ENCODE results near the gene MTCL1. TPM values are rescaled to one million over a fixed set of nuclear protein-coding genes. Genes with fewer than 3 reads are reported as not detected.

Gene MTCL1
- total and polyA plus RNA-seq, 4 donors = 1.3 to 12.4 (median 3.7) TPM

GRCh38 chr18:8726281-8726680 is 20.9 kb downstream of the MTCL1 start:
- ATAC-seq (ENCODE audit: insufficient read depth, low FRiP score) = no peak
- H3K9ac ChIP-seq (ENCODE audit: insufficient read depth in 1 of 2, low read length in 2 of 2) = no peak overlapping the region
- peaks cover 0 to 2% (median 0%) of the 10 kb centered on the region in 4 donors for H3K9me3 ChIP-seq (ENCODE audit: control insufficient read depth in 4 of 4, insufficient read depth in 3 of 4, low read length in 3 of 4)
- no peak for DNase-seq
- no peak overlapping the region for H3K27ac ChIP-seq (ENCODE audit: low read depth in 1 of 2, low read length in 1 of 2)
- H3K36me3 ChIP-seq (ENCODE audit: control insufficient read depth in 4 of 4, insufficient read depth in 4 of 4, low read length in 4 of 4) = peaks cover 0 to 6% (median 0%) of the 10 kb centered on the region in 4 donors
- no peaks in the 10 kb centered on the region for H3K27me3 ChIP-seq (ENCODE audit: control insufficient read depth in 3 of 3, insufficient read depth in 3 of 3, low read length in 2 of 3)
- no peak overlapping the region for H3K4me3 ChIP-seq
- TF ChIP-seq CTCF (IDR thresholded peaks at IDR 0.05; ENCODE audit: control extremely low read depth, extremely low read depth) = no peak
- peaks cover 0 to 6% (median 0%) of the 10 kb centered on the region in 5 donors for H3K4me1 ChIP-seq (ENCODE audit: control insufficient read depth in 5 of 5, insufficient read depth in 5 of 5, low read length in 5 of 5)
- 81 to 95% methylated on average over 4 to 17 of the region's 17 CpGs for WGBS, 2 donors

- peaks cover 0 to 2% (median 0%) of the 10 kb centered on the region in 4 donors for H3K9me3 ChIP-seq (ENCODE audit: control insufficient read depth in 4 of 4, insufficient read depth in 3 of 4, low read length in 3 of 4)
- H3K27ac ChIP-seq (ENCODE audit: low read depth in 1 of 2, low read length in 1 of 2) = no peak overlapping the region
- DNase-seq (no peak), ATAC-seq (ENCODE audit: insufficient read depth, low FRiP score) (no peak)
- H3K27me3 ChIP-seq (ENCODE audit: control insufficient read depth in 3 of 3, insufficient read depth in 3 of 3, low read length in 2 of 3) = no peaks in the 10 kb centered on the region
- WGBS, 2 donors = 88 to 94% methylated on average over 4 of the region's 4 CpGs
- H3K4me3 ChIP-seq = no peak overlapping the region
- no peak for TF ChIP-seq CTCF (IDR thresholded peaks at IDR 0.05; ENCODE audit: control extremely low read depth, extremely low read depth)
- peaks cover 0 to 6% (median 0%) of the 10 kb centered on the region in 5 donors for H3K4me1 ChIP-seq (ENCODE audit: control insufficient read depth in 5 of 5, insufficient read depth in 5 of 5, low read length in 5 of 5)
- H3K36me3 ChIP-seq (ENCODE audit: control insufficient read depth in 4 of 4, insufficient read depth in 4 of 4, low read length in 4 of 4) = peaks cover 0 to 6% (median 0%) of the 10 kb centered on the region in 4 donors
- no peak overlapping the region for H3K9ac ChIP-seq (ENCODE audit: insufficient read depth in 1 of 2, low read length in 2 of 2)
Measured at GRCh38 chr18:8726963-8727705, 21.8 kb downstream of the MTCL1 start.

- no peaks in the 10 kb centered on the region for H3K36me3 ChIP-seq (ENCODE audit: control insufficient read depth in 4 of 4, insufficient read depth in 4 of 4, low read length in 4 of 4)
- WGBS, 2 donors = 25 to 29% methylated on average over 16 of the region's 16 CpGs
- peaks cover 0 to 6% (median 0%) of the 10 kb centered on the region in 5 donors for H3K4me1 ChIP-seq (ENCODE audit: control insufficient read depth in 5 of 5, insufficient read depth in 5 of 5, low read length in 5 of 5)
- no peak overlapping the region for H3K4me3 ChIP-seq
- H3K27ac ChIP-seq (ENCODE audit: low read depth in 1 of 2, low read length in 1 of 2) = peak overlapping the region in 1 of 2 donors; percentile 61
- H3K9me3 ChIP-seq (ENCODE audit: control insufficient read depth in 4 of 4, insufficient read depth in 3 of 4, low read length in 3 of 4) = peaks cover 0 to 2% (median 0%) of the 10 kb centered on the region in 4 donors
- H3K27me3 ChIP-seq (ENCODE audit: control insufficient read depth in 3 of 3, insufficient read depth in 3 of 3, low read length in 2 of 3) = no peaks in the 10 kb centered on the region
- no peak for TF ChIP-seq CTCF (IDR thresholded peaks at IDR 0.05; ENCODE audit: control extremely low read depth, extremely low read depth)
- DNase-seq (peak; percentile 41 to 74 (median 48)), ATAC-seq (ENCODE audit: insufficient read depth, low FRiP score) (peak; percentile 81)
- no peak overlapping the region for H3K9ac ChIP-seq (ENCODE audit: insufficient read depth in 1 of 2, low read length in 2 of 2)
Measured at GRCh38 chr18:8730080-8730827, 24.9 kb downstream of the MTCL1 start.

Measured in lung (tissue), 12 donors.